Neural progenitor cell (in vitro differentiated cells): ENCODE measurements around the gene CEP131.

Source experiments
- CTCF ChIP-seq: fragments of 200-600 bp; sonication (generic); IDR thresholded peaks from 2 replicates; pipeline ENCODE4 v1.5.1; 2017; ENCODE audit warnings: antibody characterized with exemption, mild to moderate bottlenecking
- EZH2 ChIP-seq: fragments of 200-600 bp; sonication (generic); IDR thresholded peaks from 2 replicates; pipeline ENCODE4 v1.6.1; 2017; ENCODE audit warnings: antibody characterized with exemption, mild to moderate bottlenecking, moderate library complexity

- TF ChIP-seq CTCF (no peak), EZH2 (no peak)
Observed at GRCh38 chr17:81210868-81211267, 11.9 kb downstream of the CEP131 start.
